GM23338 (cell line): Measurements from ENCODE around the gene NEDD4. TPM values are rescaled to one million over a fixed set of nuclear protein-coding genes. Genes with fewer than 3 reads are reported as not detected.

Experiments
- ATAC-seq: fragments of 200-7000 bp; cut with Tn5 transposase; 3 replicates; pipeline ENCODE4 v1.9.1; 2020
- DNase-seq: peaks from one replicate; pipeline ENCODE4 v3.0.0-alpha.2; 2015; ENCODE audit warnings: low spot score
- H2AFZ ChIP-seq: fragments of 200-600 bp; sonication (generic); 2 replicates; pipeline ENCODE4 v1.8.0; 2016; ENCODE audit warnings: antibody characterized with exemption, mild to moderate bottlenecking, moderate library complexity
- H3F3A ChIP-seq: fragments of 200-600 bp; sonication (generic); replicated peaks from 2 replicates; pipeline ENCODE4 v1.8.0; 2017; ENCODE audit warnings: antibody characterized with exemption, mixed run types, low read depth
- H3K27ac ChIP-seq: fragments of 200-600 bp; sonication (generic); 2 replicates; pipeline ENCODE4 v1.6.1; 2016; ENCODE audit warnings: low read depth
- H3K27me3 ChIP-seq: fragments of 200-600 bp; sonication (generic); 2 replicates; pipeline ENCODE4 v1.8.0; 2016; ENCODE audit warnings: mild to moderate bottlenecking, mixed run types, moderate library complexity; ENCODE audit not compliant: insufficient read depth
- H3K36me3 ChIP-seq: fragments of 200-600 bp; sonication (generic); 2 replicates; pipeline ENCODE4 v1.8.0; 2016; ENCODE audit warnings: mild to moderate bottlenecking; ENCODE audit not compliant: insufficient read depth
- H3K4me1 ChIP-seq: fragments of 200-600 bp; sonication (generic); 2 replicates; pipeline ENCODE4 v1.8.0; 2016; ENCODE audit warnings: mild to moderate bottlenecking, moderate library complexity; ENCODE audit not compliant: insufficient read depth
- H3K4me2 ChIP-seq: fragments of 200-600 bp; sonication (generic); 2 replicates; pipeline ENCODE4 v1.7.1; 2017; ENCODE audit warnings: mixed run types
- H3K4me3 ChIP-seq: fragments of 200-600 bp; sonication (generic); 2 replicates; pipeline ENCODE4 v1.6.1; 2016; ENCODE audit warnings: mixed run types
- H3K79me2 ChIP-seq: fragments of 200-600 bp; sonication (generic); replicated peaks from 2 replicates; pipeline ENCODE4 v1.8.0; 2017; ENCODE audit warnings: mild to moderate bottlenecking; ENCODE audit not compliant: insufficient read depth
- H3K9me2 ChIP-seq: fragments of 200-600 bp; sonication (generic); 2 replicates; pipeline ENCODE4 v1.8.0; 2017; ENCODE audit not compliant: insufficient read depth
- H4K20me1 ChIP-seq: fragments of 200-600 bp; sonication (generic); replicated peaks from 2 replicates; pipeline ENCODE4 v1.8.0; 2017; ENCODE audit warnings: mild to moderate bottlenecking; ENCODE audit not compliant: insufficient read depth
- H3K27ac Mint-ChIP-seq: 2 replicates; pipeline ENCODE4 v1.8.0; 2020; ENCODE audit warnings: inconsistent platforms, mild to moderate bottlenecking, moderate library complexity, mixed read lengths
- H3K27me3 Mint-ChIP-seq: 3 replicates; pipeline ENCODE4 v1.8.0; 2022; ENCODE audit warnings: low read depth, mild to moderate bottlenecking, moderate library complexity, mixed read lengths, inconsistent platforms; ENCODE audit not compliant: insufficient read depth, poor library complexity
- H3K36me3 Mint-ChIP-seq: 3 replicates; pipeline ENCODE4 v1.8.0; 2021; ENCODE audit warnings: low read depth, mild to moderate bottlenecking, inconsistent platforms, moderate library complexity, mixed read lengths
- H3K4me1 Mint-ChIP-seq: 3 replicates; pipeline ENCODE4 v1.8.0; 2020; ENCODE audit warnings: mild to moderate bottlenecking, inconsistent platforms, mixed read lengths
- H3K4me3 Mint-ChIP-seq: 3 replicates; pipeline ENCODE4 v1.8.0; 2021; ENCODE audit warnings: moderate library complexity, mild to moderate bottlenecking, inconsistent platforms, mixed read lengths
- H3K9me3 Mint-ChIP-seq: 3 replicates; pipeline ENCODE4 v1.8.0; 2020; ENCODE audit warnings: moderate library complexity, mild to moderate bottlenecking, inconsistent platforms, mixed read lengths
- CREB1 ChIP-seq: fragments of 250-450 bp; sonication (Bioruptor Pico); IDR thresholded peaks from 2 replicates; pipeline ENCODE4 v1.5.0; 2020; ENCODE audit warnings: low read depth, mild to moderate bottlenecking, moderate library complexity
- EZH2 ChIP-seq: fragments of 200-600 bp; sonication (generic); IDR thresholded peaks from one replicate; pipeline ENCODE4 v1.8.0; 2017; ENCODE audit warnings: antibody characterized with exemption, mild to moderate bottlenecking, low read depth; ENCODE audit not compliant: unreplicated experiment
- EZH2phosphoT487 ChIP-seq: fragments of 200-600 bp; sonication (generic); IDR thresholded peaks from one replicate; pipeline ENCODE4 v1.8.1; 2018; ENCODE audit warnings: antibody characterized with exemption; ENCODE audit not compliant: unreplicated experiment
- NANOG ChIP-seq: IDR thresholded peaks from 2 replicates; pipeline ENCODE4 v1.6.1; 2016; ENCODE audit warnings: antibody characterized with exemption, borderline replicate concordance
- POLR2AphosphoS5 ChIP-seq: IDR thresholded peaks from 2 replicates; pipeline ENCODE4 v1.6.1; 2016; ENCODE audit warnings: antibody characterized with exemption, low read depth
- STAT1 ChIP-seq: IDR thresholded peaks from one replicate; pipeline ENCODE4 v1.6.1; 2016; ENCODE audit warnings: antibody characterized with exemption; ENCODE audit not compliant: unreplicated experiment
- ZNF114 ChIP-seq: fragments of 250-450 bp; sonication (Bioruptor Pico); IDR thresholded peaks from 2 replicates; pipeline ENCODE4 v1.5.0; 2020; ENCODE audit warnings: mild to moderate bottlenecking, moderate library complexity
- ZNF331 ChIP-seq: fragments of 250-450 bp; sonication (Bioruptor Pico); IDR thresholded peaks from 2 replicates; pipeline ENCODE4 v1.5.0; 2020; ENCODE audit warnings: low read depth, mild to moderate bottlenecking, moderate library complexity
- polyA plus RNA-seq: library from polyadenylated mRNA; unstranded; fragments of >200 nt; fragmentation: Nextera tagmentation; extraction: Ambion mirVana; gene quantifications from 2 replicates; pipeline ENCODE4 v1.2.1, GENCODE V29; 2016
- total RNA-seq: library from RNA; depleted of rRNA; stranded (reverse); fragments of >200 nt; shearing (Covaris generic); gene quantifications from 2 replicates; pipeline ENCODE4 v1.2.3, GENCODE V29; 2014
- TF ChIP-seq, protein P1 (sequence below): fragments of 250-450 bp; sonication (Bioruptor Pico); IDR thresholded peaks from 2 replicates; pipeline ENCODE4 v1.5.0; 2020; ENCODE audit warnings: mild to moderate bottlenecking, moderate library complexity
- TF ChIP-seq, protein P2 (sequence below), 2 experiments: fragments of 200-600 bp in 1 of 2; sonication (generic) in 1 of 2; conservative IDR thresholded peaks; 2 replicates each; pipeline versions ENCODE4 v1.5.1 to v1.6.1; 2016 to 2017; ENCODE audit warnings: antibody characterized with exemption in 2 of 2, low read depth in 2 of 2, mild to moderate bottlenecking in 2 of 2, moderate library complexity in 1 of 2

Gene NEDD4
- total and polyA plus RNA-seq, 2 experiments from 2014 or later = 2.1 to 7.2 TPM

- TF ChIP-seq, protein P1, sequence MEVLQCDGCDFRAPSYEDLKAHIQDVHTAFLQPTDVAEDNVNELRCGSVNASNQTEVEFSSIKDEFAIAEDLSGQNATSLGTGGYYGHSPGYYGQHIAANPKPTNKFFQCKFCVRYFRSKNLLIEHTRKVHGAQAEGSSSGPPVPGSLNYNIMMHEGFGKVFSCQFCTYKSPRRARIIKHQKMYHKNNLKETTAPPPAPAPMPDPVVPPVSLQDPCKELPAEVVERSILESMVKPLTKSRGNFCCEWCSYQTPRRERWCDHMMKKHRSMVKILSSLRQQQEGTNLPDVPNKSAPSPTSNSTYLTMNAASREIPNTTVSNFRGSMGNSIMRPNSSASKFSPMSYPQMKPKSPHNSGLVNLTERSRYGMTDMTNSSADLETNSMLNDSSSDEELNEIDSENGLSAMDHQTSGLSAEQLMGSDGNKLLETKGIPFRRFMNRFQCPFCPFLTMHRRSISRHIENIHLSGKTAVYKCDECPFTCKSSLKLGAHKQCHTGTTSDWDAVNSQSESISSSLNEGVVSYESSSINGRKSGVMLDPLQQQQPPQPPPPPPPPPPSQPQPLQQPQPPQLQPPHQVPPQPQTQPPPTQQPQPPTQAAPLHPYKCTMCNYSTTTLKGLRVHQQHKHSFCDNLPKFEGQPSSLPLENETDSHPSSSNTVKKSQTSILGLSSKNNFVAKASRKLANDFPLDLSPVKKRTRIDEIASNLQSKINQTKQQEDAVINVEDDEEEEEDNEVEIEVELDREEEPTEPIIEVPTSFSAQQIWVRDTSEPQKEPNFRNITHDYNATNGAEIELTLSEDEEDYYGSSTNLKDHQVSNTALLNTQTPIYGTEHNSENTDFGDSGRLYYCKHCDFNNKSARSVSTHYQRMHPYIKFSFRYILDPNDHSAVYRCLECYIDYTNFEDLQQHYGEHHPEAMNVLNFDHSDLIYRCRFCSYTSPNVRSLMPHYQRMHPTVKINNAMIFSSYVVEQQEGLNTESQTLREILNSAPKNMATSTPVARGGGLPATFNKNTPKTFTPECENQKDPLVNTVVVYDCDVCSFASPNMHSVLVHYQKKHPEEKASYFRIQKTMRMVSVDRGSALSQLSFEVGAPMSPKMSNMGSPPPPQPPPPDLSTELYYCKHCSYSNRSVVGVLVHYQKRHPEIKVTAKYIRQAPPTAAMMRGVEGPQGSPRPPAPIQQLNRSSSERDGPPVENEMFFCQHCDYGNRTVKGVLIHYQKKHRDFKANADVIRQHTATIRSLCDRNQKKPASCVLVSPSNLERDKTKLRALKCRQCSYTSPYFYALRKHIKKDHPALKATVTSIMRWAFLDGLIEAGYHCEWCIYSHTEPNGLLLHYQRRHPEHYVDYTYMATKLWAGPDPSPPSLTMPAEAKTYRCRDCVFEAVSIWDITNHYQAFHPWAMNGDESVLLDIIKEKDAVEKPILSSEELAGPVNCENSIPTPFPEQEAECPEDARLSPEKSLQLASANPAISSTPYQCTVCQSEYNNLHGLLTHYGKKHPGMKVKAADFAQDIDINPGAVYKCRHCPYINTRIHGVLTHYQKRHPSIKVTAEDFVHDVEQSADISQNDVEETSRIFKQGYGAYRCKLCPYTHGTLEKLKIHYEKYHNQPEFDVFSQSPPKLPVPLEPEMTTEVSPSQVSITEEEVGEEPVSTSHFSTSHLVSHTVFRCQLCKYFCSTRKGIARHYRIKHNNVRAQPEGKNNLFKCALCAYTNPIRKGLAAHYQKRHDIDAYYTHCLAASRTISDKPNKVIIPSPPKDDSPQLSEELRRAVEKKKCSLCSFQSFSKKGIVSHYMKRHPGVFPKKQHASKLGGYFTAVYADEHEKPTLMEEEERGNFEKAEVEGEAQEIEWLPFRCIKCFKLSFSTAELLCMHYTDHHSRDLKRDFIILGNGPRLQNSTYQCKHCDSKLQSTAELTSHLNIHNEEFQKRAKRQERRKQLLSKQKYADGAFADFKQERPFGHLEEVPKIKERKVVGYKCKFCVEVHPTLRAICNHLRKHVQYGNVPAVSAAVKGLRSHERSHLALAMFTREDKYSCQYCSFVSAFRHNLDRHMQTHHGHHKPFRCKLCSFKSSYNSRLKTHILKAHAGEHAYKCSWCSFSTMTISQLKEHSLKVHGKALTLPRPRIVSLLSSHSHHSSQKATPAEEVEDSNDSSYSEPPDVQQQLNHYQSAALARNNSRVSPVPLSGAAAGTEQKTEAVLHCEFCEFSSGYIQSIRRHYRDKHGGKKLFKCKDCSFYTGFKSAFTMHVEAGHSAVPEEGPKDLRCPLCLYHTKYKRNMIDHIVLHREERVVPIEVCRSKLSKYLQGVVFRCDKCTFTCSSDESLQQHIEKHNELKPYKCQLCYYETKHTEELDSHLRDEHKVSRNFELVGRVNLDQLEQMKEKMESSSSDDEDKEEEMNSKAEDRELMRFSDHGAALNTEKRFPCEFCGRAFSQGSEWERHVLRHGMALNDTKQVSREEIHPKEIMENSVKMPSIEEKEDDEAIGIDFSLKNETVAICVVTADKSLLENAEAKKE (CRISPR knock-in tag) = no peak
- no peak for TF ChIP-seq CREB1 (CRISPR knock-in tag)
- TF ChIP-seq STAT1 = no peak
- TF ChIP-seq ZNF331 = no peak
- TF ChIP-seq ZNF114 (CRISPR knock-in tag) = no peak
- TF ChIP-seq EZH2phosphoT487 = no peak
- TF ChIP-seq, protein P2, sequence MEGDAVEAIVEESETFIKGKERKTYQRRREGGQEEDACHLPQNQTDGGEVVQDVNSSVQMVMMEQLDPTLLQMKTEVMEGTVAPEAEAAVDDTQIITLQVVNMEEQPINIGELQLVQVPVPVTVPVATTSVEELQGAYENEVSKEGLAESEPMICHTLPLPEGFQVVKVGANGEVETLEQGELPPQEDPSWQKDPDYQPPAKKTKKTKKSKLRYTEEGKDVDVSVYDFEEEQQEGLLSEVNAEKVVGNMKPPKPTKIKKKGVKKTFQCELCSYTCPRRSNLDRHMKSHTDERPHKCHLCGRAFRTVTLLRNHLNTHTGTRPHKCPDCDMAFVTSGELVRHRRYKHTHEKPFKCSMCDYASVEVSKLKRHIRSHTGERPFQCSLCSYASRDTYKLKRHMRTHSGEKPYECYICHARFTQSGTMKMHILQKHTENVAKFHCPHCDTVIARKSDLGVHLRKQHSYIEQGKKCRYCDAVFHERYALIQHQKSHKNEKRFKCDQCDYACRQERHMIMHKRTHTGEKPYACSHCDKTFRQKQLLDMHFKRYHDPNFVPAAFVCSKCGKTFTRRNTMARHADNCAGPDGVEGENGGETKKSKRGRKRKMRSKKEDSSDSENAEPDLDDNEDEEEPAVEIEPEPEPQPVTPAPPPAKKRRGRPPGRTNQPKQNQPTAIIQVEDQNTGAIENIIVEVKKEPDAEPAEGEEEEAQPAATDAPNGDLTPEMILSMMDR (conservative IDR thresholded peaks at IDR 0.05; ENCODE audit: low read depth in 2 of 2) = no peak
- no peak for TF ChIP-seq POLR2AphosphoS5
These were observed 49.1 kb upstream of the NEDD4 start (continued) for GRCh38 chr15:56042498-56042897.

GRCh38 chr15:56042031-56042430 is 48.6 kb upstream of the NEDD4 start:
- peaks cover 14% of the 10 kb centered on the region for H3K4me1 Mint-ChIP-seq
- Histone ChIP-seq H3K27me3 (no peaks in the 10 kb centered on the region), H3K27ac (no peak overlapping the region), H3K79me2 (no peaks in the 10 kb centered on the region), H3F3A (no peaks in the 10 kb centered on the region), H3K9me2 (peaks cover 10% of the 10 kb centered on the region; the same call in 1 of the 2 replicates), H4K20me1 (no peaks in the 10 kb centered on the region), H2AFZ (no peak overlapping the region), H3K4me1 (0 out of 2 replicates have a peak, but pooled peaks cover 5% of the 10 kb centered on the region), H3K36me3 (no peaks in the 10 kb centered on the region), H3K4me3 (no peak overlapping the region), H3K4me2 (no peak overlapping the region)
- H3K9me3 Mint-ChIP-seq = no peaks in the 10 kb centered on the region
- no peaks in the 10 kb centered on the region for H3K27me3 Mint-ChIP-seq
- no peak overlapping the region for H3K27ac Mint-ChIP-seq
- H3K36me3 Mint-ChIP-seq = no peaks in the 10 kb centered on the region
- DNase-seq = no peak
- H3K4me3 Mint-ChIP-seq = no peak overlapping the region
- no peak for ATAC-seq
- no peak for TF ChIP-seq NANOG
- no peak for TF ChIP-seq EZH2
- no peak for TF ChIP-seq POLR2AphosphoS5
- TF ChIP-seq CREB1 (CRISPR knock-in tag) = no peak
- TF ChIP-seq, protein P2 (conservative IDR thresholded peaks at IDR 0.05; ENCODE audit: low read depth in 2 of 2) = no peak
